ENCODE measurements around the gene PCBD1. TPM values are rescaled to one million over a fixed set of nuclear protein-coding genes. Genes with fewer than 3 reads are reported as not detected.

Gene PCBD1
- total RNA-seq, 3 donors from 2014 or later: 52.4 to 93.9 (median 66.6) TPM

- Histone ChIP-seq H3K27me3 (no peaks in the 10 kb centered on the region), H3K36me3 (no peaks in the 10 kb centered on the region), H3K4me1 (no peaks in the 10 kb centered on the region), H3K9me3 (no peaks in the 10 kb centered on the region), H3K27ac (no peak overlapping the region), H3K4me3 (no peak overlapping the region)
- TF ChIP-seq CTCF (IDR thresholded peaks at IDR 0.05) (no peak), POLR2AphosphoS5 (IDR thresholded peaks at IDR 0.05) (no peak), POLR2A (IDR thresholded peaks at IDR 0.05) (no peak)
- no peak for DNase-seq (ENCODE audit: low spot score in 2 of 2)
- intact Hi-C loops (cut with DNase I; ENCODE audit: low total_unique reads): no loop called here
Measured at GRCh38 chr10:70934701-70935100, 46.3 kb upstream of the PCBD1 start.

GRCh38 chr10:70932392-70933196, 44.2 kb upstream of the PCBD1 start:
- H3K27me3 ChIP-seq: no peaks in the 10 kb centered on the region
- no peak for DNase-seq (ENCODE audit: low spot score in 2 of 2)
- no peaks in the 10 kb centered on the region for H3K4me1 ChIP-seq
- TF ChIP-seq CTCF (IDR thresholded peaks at IDR 0.05): no peak
- TF ChIP-seq POLR2AphosphoS5 (IDR thresholded peaks at IDR 0.05): no peak
- TF ChIP-seq POLR2A (IDR thresholded peaks at IDR 0.05): no peak
- H3K27ac ChIP-seq: no peak overlapping the region
- H3K36me3 ChIP-seq: no peaks in the 10 kb centered on the region
- no peak overlapping the region for H3K4me3 ChIP-seq
- no peaks in the 10 kb centered on the region for H3K9me3 ChIP-seq
- intact Hi-C loops (cut with DNase I; ENCODE audit: low total_unique reads): no loop called here

GRCh38 chr10:70931168-70931815, 42.9 kb upstream of the PCBD1 start:
- no peak for DNase-seq (ENCODE audit: low spot score in 2 of 2)
- H3K27me3 ChIP-seq: no peaks in the 10 kb centered on the region
- intact Hi-C loops (cut with DNase I; ENCODE audit: low total_unique reads): no loop called here
- H3K36me3 ChIP-seq: no peaks in the 10 kb centered on the region
- TF ChIP-seq POLR2AphosphoS5 (IDR thresholded peaks at IDR 0.05) (no peak), CTCF (IDR thresholded peaks at IDR 0.05) (no peak), POLR2A (IDR thresholded peaks at IDR 0.05) (no peak)
- peak overlapping the region in 1 of 2 donors; percentile 25 for H3K27ac ChIP-seq
- no peak overlapping the region for H3K4me3 ChIP-seq
- no peaks in the 10 kb centered on the region for H3K4me1 ChIP-seq
- no peaks in the 10 kb centered on the region for H3K9me3 ChIP-seq

- DNase-seq (ENCODE audit: low spot score in 2 of 2): no peak
- no peaks in the 10 kb centered on the region for H3K4me1 ChIP-seq
- no peak overlapping the region for H3K4me3 ChIP-seq
- peak overlapping the region in 1 of 2 donors; percentile 25 for H3K27ac ChIP-seq
- H3K36me3 ChIP-seq: no peaks in the 10 kb centered on the region
- intact Hi-C loops (cut with DNase I; ENCODE audit: low total_unique reads): no loop called here
- no peaks in the 10 kb centered on the region for H3K27me3 ChIP-seq
- H3K9me3 ChIP-seq: no peaks in the 10 kb centered on the region
- TF ChIP-seq CTCF (IDR thresholded peaks at IDR 0.05) (no peak), POLR2A (IDR thresholded peaks at IDR 0.05) (no peak), POLR2AphosphoS5 (IDR thresholded peaks at IDR 0.05) (no peak)
Measured at GRCh38 chr10:70930263-70931000, 42.1 kb upstream of the PCBD1 start.
